Endometrial microvascular endothelial cells (primary cell): ENCODE data around the gene NR2F6. TPM values are rescaled to one million over a fixed set of nuclear protein-coding genes. Genes with fewer than 3 reads are reported as not detected.

Experiments
- in situ Hi-C: cut with HindIII; loops from 2 replicates; pipeline ENCODE4 v1.10.0; 2017; ENCODE audit warnings: low sequenced_read_pairs, low pct_unique_long_range_greater_than_20kb; ENCODE audit errors: inconsistent ontology term
- total RNA-seq: library from RNA; depleted of rRNA; stranded (reverse); fragments of >200 nt; gene quantifications from one replicate; pipeline ENCODE4 v1.2.3, GENCODE V29; 2015; ENCODE audit errors: inconsistent ontology term

Gene NR2F6
- total RNA-seq, 1 donor from 2014 or later: 40.9 TPM

- in situ Hi-C loops: no loop called here
Measured at GRCh38 chr19:17266589-17266974, 20.9 kb upstream of the NR2F6 start.

GRCh38 chr19:17266026-17266425 is 20.3 kb upstream of the NR2F6 start:
- in situ Hi-C loops: no loop called here

GRCh38 chr19:17264641-17264979 is 18.9 kb upstream of the NR2F6 start, which contains the start of gene USHBP1:
Gene USHBP1, minus strand, starts transcription at chr19:17264745. Its CDS starts 446 bp downstream, at chr19:17264299.
- in situ Hi-C loops: no loop called here

- in situ Hi-C loops: no loop called here
Measured at GRCh38 chr19:17263712-17264640, 18.3 kb upstream of the NR2F6 start.

- in situ Hi-C loops: no loop called here
Measured at GRCh38 chr19:17262557-17262956, 16.8 kb upstream of the NR2F6 start.

GRCh38 chr19:17260842-17261325 is 15.2 kb upstream of the NR2F6 start:
- in situ Hi-C loops: no loop called here

GRCh38 chr19:17259934-17260333 is 14.2 kb upstream of the NR2F6 start:
- in situ Hi-C loops: no loop called here

- in situ Hi-C loops: no loop called here
Measured at GRCh38 chr19:17259118-17259780, 13.5 kb upstream of the NR2F6 start.

GRCh38 chr19:17256130-17256529 is 10.4 kb upstream of the NR2F6 start:
- in situ Hi-C loops: no loop called here

GRCh38 chr19:17255150-17255621 is 9.5 kb upstream of the NR2F6 start:
- in situ Hi-C loops: no loop called here

GRCh38 chr19:17254636-17255035 is 8.9 kb upstream of the NR2F6 start:
- in situ Hi-C loops: no loop called here

- in situ Hi-C loops: no loop called here
Measured at GRCh38 chr19:17249887-17250548, 4.3 kb upstream of the NR2F6 start.

GRCh38 chr19:17248011-17248776 is 2.5 kb upstream of the NR2F6 start:
- in situ Hi-C loops: no loop called here

- in situ Hi-C loops: no loop called here
Measured at GRCh38 chr19:17246681-17247425, 1.1 kb upstream of the NR2F6 start.

- in situ Hi-C loops: no loop called here
Measured at GRCh38 chr19:17244618-17245534, 843 bp downstream of the NR2F6 start.

GRCh38 chr19:17243830-17244617 is 1.7 kb downstream of the NR2F6 start:
- in situ Hi-C loops: no loop called here
